Measurements from ENCODE around the gene B3GALT5.

- TF ChIP-seq, protein P1, sequence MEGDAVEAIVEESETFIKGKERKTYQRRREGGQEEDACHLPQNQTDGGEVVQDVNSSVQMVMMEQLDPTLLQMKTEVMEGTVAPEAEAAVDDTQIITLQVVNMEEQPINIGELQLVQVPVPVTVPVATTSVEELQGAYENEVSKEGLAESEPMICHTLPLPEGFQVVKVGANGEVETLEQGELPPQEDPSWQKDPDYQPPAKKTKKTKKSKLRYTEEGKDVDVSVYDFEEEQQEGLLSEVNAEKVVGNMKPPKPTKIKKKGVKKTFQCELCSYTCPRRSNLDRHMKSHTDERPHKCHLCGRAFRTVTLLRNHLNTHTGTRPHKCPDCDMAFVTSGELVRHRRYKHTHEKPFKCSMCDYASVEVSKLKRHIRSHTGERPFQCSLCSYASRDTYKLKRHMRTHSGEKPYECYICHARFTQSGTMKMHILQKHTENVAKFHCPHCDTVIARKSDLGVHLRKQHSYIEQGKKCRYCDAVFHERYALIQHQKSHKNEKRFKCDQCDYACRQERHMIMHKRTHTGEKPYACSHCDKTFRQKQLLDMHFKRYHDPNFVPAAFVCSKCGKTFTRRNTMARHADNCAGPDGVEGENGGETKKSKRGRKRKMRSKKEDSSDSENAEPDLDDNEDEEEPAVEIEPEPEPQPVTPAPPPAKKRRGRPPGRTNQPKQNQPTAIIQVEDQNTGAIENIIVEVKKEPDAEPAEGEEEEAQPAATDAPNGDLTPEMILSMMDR (IDR thresholded peaks at IDR 0.05) = no peak
- TF ChIP-seq ZFX (IDR thresholded peaks at IDR 0.05; ENCODE audit: borderline replicate concordance) = no peak
Observed at GRCh38 chr21:39670701-39671100, 58.0 kb downstream of the B3GALT5 start.
